Measurements from ENCODE around the gene SORCS2.

DNA sequence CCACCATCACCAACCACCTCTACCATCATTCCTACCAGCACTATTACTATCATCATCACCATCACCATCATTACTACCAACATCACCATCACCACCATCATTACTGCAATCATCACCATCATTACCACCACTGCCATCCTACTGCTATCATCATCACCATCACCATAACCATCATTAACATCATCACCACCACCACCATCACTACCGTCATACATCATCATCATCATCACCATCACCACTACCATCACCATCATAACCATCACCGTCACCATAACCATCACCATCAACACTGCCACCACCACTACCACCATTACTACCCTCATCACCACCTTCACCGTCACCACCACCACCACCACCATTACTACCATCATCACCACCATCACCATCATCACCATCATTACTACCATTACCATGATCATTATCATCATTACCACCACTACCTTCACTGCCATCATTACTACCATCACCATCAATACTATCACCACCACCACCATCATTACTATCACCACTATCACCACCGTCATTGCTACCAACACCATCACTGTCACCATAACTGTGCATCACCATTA lies 170.6 kb downstream of the SORCS2 start:
- TF ChIP-seq, protein P1, sequence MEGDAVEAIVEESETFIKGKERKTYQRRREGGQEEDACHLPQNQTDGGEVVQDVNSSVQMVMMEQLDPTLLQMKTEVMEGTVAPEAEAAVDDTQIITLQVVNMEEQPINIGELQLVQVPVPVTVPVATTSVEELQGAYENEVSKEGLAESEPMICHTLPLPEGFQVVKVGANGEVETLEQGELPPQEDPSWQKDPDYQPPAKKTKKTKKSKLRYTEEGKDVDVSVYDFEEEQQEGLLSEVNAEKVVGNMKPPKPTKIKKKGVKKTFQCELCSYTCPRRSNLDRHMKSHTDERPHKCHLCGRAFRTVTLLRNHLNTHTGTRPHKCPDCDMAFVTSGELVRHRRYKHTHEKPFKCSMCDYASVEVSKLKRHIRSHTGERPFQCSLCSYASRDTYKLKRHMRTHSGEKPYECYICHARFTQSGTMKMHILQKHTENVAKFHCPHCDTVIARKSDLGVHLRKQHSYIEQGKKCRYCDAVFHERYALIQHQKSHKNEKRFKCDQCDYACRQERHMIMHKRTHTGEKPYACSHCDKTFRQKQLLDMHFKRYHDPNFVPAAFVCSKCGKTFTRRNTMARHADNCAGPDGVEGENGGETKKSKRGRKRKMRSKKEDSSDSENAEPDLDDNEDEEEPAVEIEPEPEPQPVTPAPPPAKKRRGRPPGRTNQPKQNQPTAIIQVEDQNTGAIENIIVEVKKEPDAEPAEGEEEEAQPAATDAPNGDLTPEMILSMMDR (IDR thresholded peaks at IDR 0.05): no peak
- no peak for TF ChIP-seq EP300 (IDR thresholded peaks at IDR 0.05; ENCODE audit: low read depth)
